GM23338 (cell line): ENCODE data around the gene FRS2. TPM values are rescaled to one million over a fixed set of nuclear protein-coding genes. Genes with fewer than 3 reads are reported as not detected.

Experiments used
- ATAC-seq: fragments of 200-7000 bp; cut with Tn5 transposase; 3 replicates; pipeline ENCODE4 v1.9.1; 2020
- DNase-seq: peaks from one replicate; pipeline ENCODE4 v3.0.0-alpha.2; 2015; ENCODE audit warnings: low spot score
- H2AFZ ChIP-seq: fragments of 200-600 bp; sonication (generic); 2 replicates; pipeline ENCODE4 v1.8.0; 2016; ENCODE audit warnings: antibody characterized with exemption, mild to moderate bottlenecking, moderate library complexity
- H3F3A ChIP-seq: fragments of 200-600 bp; sonication (generic); replicated peaks from 2 replicates; pipeline ENCODE4 v1.8.0; 2017; ENCODE audit warnings: antibody characterized with exemption, mixed run types, low read depth
- H3K27ac ChIP-seq: fragments of 200-600 bp; sonication (generic); 2 replicates; pipeline ENCODE4 v1.6.1; 2016; ENCODE audit warnings: low read depth
- H3K27me3 ChIP-seq: fragments of 200-600 bp; sonication (generic); 2 replicates; pipeline ENCODE4 v1.8.0; 2016; ENCODE audit warnings: mild to moderate bottlenecking, mixed run types, moderate library complexity; ENCODE audit not compliant: insufficient read depth
- H3K36me3 ChIP-seq: fragments of 200-600 bp; sonication (generic); 2 replicates; pipeline ENCODE4 v1.8.0; 2016; ENCODE audit warnings: mild to moderate bottlenecking; ENCODE audit not compliant: insufficient read depth
- H3K4me1 ChIP-seq: fragments of 200-600 bp; sonication (generic); 2 replicates; pipeline ENCODE4 v1.8.0; 2016; ENCODE audit warnings: mild to moderate bottlenecking, moderate library complexity; ENCODE audit not compliant: insufficient read depth
- H3K4me2 ChIP-seq: fragments of 200-600 bp; sonication (generic); 2 replicates; pipeline ENCODE4 v1.7.1; 2017; ENCODE audit warnings: mixed run types
- H3K4me3 ChIP-seq: fragments of 200-600 bp; sonication (generic); 2 replicates; pipeline ENCODE4 v1.6.1; 2016; ENCODE audit warnings: mixed run types
- H3K79me2 ChIP-seq: fragments of 200-600 bp; sonication (generic); replicated peaks from 2 replicates; pipeline ENCODE4 v1.8.0; 2017; ENCODE audit warnings: mild to moderate bottlenecking; ENCODE audit not compliant: insufficient read depth
- H3K9me2 ChIP-seq: fragments of 200-600 bp; sonication (generic); 2 replicates; pipeline ENCODE4 v1.8.0; 2017; ENCODE audit not compliant: insufficient read depth
- H4K20me1 ChIP-seq: fragments of 200-600 bp; sonication (generic); replicated peaks from 2 replicates; pipeline ENCODE4 v1.8.0; 2017; ENCODE audit warnings: mild to moderate bottlenecking; ENCODE audit not compliant: insufficient read depth
- H3K27ac Mint-ChIP-seq: 2 replicates; pipeline ENCODE4 v1.8.0; 2020; ENCODE audit warnings: inconsistent platforms, mild to moderate bottlenecking, moderate library complexity, mixed read lengths
- H3K27me3 Mint-ChIP-seq: 3 replicates; pipeline ENCODE4 v1.8.0; 2022; ENCODE audit warnings: low read depth, mild to moderate bottlenecking, moderate library complexity, mixed read lengths, inconsistent platforms; ENCODE audit not compliant: insufficient read depth, poor library complexity
- H3K36me3 Mint-ChIP-seq: 3 replicates; pipeline ENCODE4 v1.8.0; 2021; ENCODE audit warnings: low read depth, mild to moderate bottlenecking, inconsistent platforms, moderate library complexity, mixed read lengths
- H3K4me1 Mint-ChIP-seq: 3 replicates; pipeline ENCODE4 v1.8.0; 2020; ENCODE audit warnings: mild to moderate bottlenecking, inconsistent platforms, mixed read lengths
- H3K4me3 Mint-ChIP-seq: 3 replicates; pipeline ENCODE4 v1.8.0; 2021; ENCODE audit warnings: moderate library complexity, mild to moderate bottlenecking, inconsistent platforms, mixed read lengths
- H3K9me3 Mint-ChIP-seq: 3 replicates; pipeline ENCODE4 v1.8.0; 2020; ENCODE audit warnings: moderate library complexity, mild to moderate bottlenecking, inconsistent platforms, mixed read lengths
- EZH2 ChIP-seq: fragments of 200-600 bp; sonication (generic); IDR thresholded peaks from one replicate; pipeline ENCODE4 v1.8.0; 2017; ENCODE audit warnings: antibody characterized with exemption, mild to moderate bottlenecking, low read depth; ENCODE audit not compliant: unreplicated experiment
- EZH2phosphoT487 ChIP-seq: fragments of 200-600 bp; sonication (generic); IDR thresholded peaks from one replicate; pipeline ENCODE4 v1.8.1; 2018; ENCODE audit warnings: antibody characterized with exemption; ENCODE audit not compliant: unreplicated experiment
- NANOG ChIP-seq: IDR thresholded peaks from 2 replicates; pipeline ENCODE4 v1.6.1; 2016; ENCODE audit warnings: antibody characterized with exemption, borderline replicate concordance
- POLR2AphosphoS5 ChIP-seq: IDR thresholded peaks from 2 replicates; pipeline ENCODE4 v1.6.1; 2016; ENCODE audit warnings: antibody characterized with exemption, low read depth
- ZNF331 ChIP-seq: fragments of 250-450 bp; sonication (Bioruptor Pico); IDR thresholded peaks from 2 replicates; pipeline ENCODE4 v1.5.0; 2020; ENCODE audit warnings: low read depth, mild to moderate bottlenecking, moderate library complexity
- polyA plus RNA-seq: library from polyadenylated mRNA; unstranded; fragments of >200 nt; fragmentation: Nextera tagmentation; extraction: Ambion mirVana; gene quantifications from 2 replicates; pipeline ENCODE4 v1.2.1, GENCODE V29; 2016
- total RNA-seq: library from RNA; depleted of rRNA; stranded (reverse); fragments of >200 nt; shearing (Covaris generic); gene quantifications from 2 replicates; pipeline ENCODE4 v1.2.3, GENCODE V29; 2014
- TF ChIP-seq, protein P1 (sequence below): fragments of 250-450 bp; sonication (Bioruptor Pico); IDR thresholded peaks from 2 replicates; pipeline ENCODE4 v1.5.0; 2020; ENCODE audit warnings: mild to moderate bottlenecking, moderate library complexity
- TF ChIP-seq, protein P2 (sequence below): IDR thresholded peaks from one replicate; pipeline ENCODE4 v1.6.1; 2018; ENCODE audit warnings: antibody characterized with exemption; ENCODE audit not compliant: unreplicated experiment

Gene FRS2
- total and polyA plus RNA-seq, 2 experiments from 2014 or later: 34.3 to 45.0 TPM

DNA sequence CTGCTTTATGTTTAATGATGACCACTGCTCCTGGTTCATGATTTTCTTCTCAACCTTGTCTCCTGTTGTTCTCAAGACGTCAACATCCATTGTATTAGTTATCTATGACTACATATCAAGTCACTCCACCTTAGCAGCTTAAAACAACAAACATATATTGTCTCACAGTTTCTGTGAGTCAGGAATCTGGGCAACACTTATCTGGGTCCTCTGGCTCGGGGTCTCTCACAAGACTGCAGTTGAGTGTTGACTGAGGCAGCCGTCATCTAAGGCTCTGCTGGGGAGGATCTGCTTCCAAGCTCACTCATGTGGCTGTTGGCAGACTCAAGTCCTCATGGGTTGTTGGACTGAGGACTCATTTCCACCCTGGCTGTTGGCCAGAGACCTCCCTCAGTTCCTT, 27.3 kb upstream of the FRS2 start (continued):
- TF ChIP-seq, protein P1, sequence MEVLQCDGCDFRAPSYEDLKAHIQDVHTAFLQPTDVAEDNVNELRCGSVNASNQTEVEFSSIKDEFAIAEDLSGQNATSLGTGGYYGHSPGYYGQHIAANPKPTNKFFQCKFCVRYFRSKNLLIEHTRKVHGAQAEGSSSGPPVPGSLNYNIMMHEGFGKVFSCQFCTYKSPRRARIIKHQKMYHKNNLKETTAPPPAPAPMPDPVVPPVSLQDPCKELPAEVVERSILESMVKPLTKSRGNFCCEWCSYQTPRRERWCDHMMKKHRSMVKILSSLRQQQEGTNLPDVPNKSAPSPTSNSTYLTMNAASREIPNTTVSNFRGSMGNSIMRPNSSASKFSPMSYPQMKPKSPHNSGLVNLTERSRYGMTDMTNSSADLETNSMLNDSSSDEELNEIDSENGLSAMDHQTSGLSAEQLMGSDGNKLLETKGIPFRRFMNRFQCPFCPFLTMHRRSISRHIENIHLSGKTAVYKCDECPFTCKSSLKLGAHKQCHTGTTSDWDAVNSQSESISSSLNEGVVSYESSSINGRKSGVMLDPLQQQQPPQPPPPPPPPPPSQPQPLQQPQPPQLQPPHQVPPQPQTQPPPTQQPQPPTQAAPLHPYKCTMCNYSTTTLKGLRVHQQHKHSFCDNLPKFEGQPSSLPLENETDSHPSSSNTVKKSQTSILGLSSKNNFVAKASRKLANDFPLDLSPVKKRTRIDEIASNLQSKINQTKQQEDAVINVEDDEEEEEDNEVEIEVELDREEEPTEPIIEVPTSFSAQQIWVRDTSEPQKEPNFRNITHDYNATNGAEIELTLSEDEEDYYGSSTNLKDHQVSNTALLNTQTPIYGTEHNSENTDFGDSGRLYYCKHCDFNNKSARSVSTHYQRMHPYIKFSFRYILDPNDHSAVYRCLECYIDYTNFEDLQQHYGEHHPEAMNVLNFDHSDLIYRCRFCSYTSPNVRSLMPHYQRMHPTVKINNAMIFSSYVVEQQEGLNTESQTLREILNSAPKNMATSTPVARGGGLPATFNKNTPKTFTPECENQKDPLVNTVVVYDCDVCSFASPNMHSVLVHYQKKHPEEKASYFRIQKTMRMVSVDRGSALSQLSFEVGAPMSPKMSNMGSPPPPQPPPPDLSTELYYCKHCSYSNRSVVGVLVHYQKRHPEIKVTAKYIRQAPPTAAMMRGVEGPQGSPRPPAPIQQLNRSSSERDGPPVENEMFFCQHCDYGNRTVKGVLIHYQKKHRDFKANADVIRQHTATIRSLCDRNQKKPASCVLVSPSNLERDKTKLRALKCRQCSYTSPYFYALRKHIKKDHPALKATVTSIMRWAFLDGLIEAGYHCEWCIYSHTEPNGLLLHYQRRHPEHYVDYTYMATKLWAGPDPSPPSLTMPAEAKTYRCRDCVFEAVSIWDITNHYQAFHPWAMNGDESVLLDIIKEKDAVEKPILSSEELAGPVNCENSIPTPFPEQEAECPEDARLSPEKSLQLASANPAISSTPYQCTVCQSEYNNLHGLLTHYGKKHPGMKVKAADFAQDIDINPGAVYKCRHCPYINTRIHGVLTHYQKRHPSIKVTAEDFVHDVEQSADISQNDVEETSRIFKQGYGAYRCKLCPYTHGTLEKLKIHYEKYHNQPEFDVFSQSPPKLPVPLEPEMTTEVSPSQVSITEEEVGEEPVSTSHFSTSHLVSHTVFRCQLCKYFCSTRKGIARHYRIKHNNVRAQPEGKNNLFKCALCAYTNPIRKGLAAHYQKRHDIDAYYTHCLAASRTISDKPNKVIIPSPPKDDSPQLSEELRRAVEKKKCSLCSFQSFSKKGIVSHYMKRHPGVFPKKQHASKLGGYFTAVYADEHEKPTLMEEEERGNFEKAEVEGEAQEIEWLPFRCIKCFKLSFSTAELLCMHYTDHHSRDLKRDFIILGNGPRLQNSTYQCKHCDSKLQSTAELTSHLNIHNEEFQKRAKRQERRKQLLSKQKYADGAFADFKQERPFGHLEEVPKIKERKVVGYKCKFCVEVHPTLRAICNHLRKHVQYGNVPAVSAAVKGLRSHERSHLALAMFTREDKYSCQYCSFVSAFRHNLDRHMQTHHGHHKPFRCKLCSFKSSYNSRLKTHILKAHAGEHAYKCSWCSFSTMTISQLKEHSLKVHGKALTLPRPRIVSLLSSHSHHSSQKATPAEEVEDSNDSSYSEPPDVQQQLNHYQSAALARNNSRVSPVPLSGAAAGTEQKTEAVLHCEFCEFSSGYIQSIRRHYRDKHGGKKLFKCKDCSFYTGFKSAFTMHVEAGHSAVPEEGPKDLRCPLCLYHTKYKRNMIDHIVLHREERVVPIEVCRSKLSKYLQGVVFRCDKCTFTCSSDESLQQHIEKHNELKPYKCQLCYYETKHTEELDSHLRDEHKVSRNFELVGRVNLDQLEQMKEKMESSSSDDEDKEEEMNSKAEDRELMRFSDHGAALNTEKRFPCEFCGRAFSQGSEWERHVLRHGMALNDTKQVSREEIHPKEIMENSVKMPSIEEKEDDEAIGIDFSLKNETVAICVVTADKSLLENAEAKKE (CRISPR knock-in tag): no peak
- TF ChIP-seq POLR2AphosphoS5 (no peak), EZH2phosphoT487 (no peak), EZH2 (no peak), NANOG (no peak)

DNA sequence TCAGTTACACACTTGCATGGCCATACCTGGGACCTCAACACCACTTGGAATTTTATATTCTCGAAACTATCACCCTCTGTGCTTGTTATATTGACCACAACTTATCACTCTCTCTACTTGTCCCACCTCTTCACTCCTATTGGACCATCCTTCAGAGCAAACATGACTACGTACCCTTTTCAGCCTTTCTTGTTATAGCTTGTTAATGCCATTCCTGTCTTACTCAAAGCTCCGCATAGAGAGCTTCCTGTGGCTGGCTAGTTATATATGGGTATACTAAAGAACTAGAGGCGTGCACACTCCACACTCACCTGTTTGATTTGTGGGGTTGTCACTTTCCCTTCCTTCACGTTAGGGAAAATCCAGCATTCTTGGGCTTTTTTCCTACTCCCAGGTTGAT, 26.3 kb upstream of the FRS2 start:
- Histone ChIP-seq H4K20me1 (no peaks in the 10 kb centered on the region), H3K4me1 (no peaks in the 10 kb centered on the region), H3F3A (no peaks in the 10 kb centered on the region), H3K27ac (no peak overlapping the region), H3K79me2 (no peaks in the 10 kb centered on the region), H3K4me3 (no peak overlapping the region), H3K9me2 (peaks cover 4% of the 10 kb centered on the region; the same call in 1 of the 2 replicates), H3K36me3 (no peaks in the 10 kb centered on the region), H3K4me2 (no peak overlapping the region), H3K27me3 (no peaks in the 10 kb centered on the region), H2AFZ (peak overlapping the region; percentile 23; the same call in 1 of the 2 replicates)
- H3K27ac Mint-ChIP-seq: no peak overlapping the region
- TF ChIP-seq, protein P2, sequence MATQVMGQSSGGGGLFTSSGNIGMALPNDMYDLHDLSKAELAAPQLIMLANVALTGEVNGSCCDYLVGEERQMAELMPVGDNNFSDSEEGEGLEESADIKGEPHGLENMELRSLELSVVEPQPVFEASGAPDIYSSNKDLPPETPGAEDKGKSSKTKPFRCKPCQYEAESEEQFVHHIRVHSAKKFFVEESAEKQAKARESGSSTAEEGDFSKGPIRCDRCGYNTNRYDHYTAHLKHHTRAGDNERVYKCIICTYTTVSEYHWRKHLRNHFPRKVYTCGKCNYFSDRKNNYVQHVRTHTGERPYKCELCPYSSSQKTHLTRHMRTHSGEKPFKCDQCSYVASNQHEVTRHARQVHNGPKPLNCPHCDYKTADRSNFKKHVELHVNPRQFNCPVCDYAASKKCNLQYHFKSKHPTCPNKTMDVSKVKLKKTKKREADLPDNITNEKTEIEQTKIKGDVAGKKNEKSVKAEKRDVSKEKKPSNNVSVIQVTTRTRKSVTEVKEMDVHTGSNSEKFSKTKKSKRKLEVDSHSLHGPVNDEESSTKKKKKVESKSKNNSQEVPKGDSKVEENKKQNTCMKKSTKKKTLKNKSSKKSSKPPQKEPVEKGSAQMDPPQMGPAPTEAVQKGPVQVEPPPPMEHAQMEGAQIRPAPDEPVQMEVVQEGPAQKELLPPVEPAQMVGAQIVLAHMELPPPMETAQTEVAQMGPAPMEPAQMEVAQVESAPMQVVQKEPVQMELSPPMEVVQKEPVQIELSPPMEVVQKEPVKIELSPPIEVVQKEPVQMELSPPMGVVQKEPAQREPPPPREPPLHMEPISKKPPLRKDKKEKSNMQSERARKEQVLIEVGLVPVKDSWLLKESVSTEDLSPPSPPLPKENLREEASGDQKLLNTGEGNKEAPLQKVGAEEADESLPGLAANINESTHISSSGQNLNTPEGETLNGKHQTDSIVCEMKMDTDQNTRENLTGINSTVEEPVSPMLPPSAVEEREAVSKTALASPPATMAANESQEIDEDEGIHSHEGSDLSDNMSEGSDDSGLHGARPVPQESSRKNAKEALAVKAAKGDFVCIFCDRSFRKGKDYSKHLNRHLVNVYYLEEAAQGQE: no peak
- no peak for TF ChIP-seq NANOG
- TF ChIP-seq ZNF331 (CRISPR knock-in tag): no peak
- no peak for TF ChIP-seq EZH2
- H3K36me3 Mint-ChIP-seq: no peaks in the 10 kb centered on the region
- no peak for DNase-seq
- no peak for ATAC-seq
- H3K27me3 Mint-ChIP-seq: peaks cover 7% of the 10 kb centered on the region
- no peak overlapping the region for H3K4me3 Mint-ChIP-seq
- no peaks in the 10 kb centered on the region for H3K4me1 Mint-ChIP-seq
- no peaks in the 10 kb centered on the region for H3K9me3 Mint-ChIP-seq
